ENCODE results near the gene IL32.

IL32 gene

DNA sequence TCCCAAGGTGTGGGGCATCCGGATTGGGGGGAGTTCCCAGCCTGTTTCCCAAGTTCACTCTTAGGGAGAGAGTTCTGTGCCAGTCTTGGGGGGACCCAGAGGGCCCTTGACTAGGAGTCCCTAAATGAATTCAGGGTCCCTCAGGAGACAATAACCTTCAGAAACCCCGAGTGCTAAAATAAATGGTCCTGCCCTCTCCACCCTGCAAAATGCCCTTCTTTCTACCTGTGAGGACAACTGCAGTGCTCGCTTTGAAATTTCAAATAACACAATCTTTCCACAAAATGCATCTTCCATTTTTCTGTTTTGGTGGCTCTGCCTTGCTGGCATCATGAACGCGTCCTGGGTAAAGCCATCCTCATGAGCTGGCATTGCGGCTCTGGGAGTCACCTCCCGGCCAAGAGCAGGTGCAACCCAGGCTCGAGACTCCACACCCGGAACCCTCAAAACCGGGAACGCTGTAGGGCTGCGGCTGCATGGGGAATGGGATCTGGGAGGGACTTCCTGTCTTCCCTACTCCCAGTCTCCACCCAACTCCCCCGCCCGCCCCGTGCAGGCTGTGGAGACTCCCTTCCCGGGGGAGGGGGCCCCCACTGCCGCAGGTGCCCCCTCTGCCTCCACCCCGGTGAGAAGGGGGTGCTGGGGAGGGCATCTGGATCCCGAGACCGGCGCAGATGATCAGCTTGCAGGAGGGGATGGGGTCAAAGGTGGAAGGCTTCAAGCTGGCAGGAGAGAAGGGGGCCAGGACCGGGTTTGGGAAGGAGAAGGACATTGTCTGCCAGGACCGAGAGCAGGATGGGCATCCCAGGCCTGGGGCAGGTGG, 46.8 kb downstream of the IL32 start, which contains the start of gene ZNF205 (continued):
- peak; percentile 88; the same call in 1 of the 2 replicates for TF ChIP-seq HIC1 (tag by site-specific recombination; IDR thresholded peaks at IDR 0.05)
- no peak for TF ChIP-seq ZNF274 (IDR thresholded peaks at IDR 0.05; ENCODE audit: low read length)
- no peak for TF ChIP-seq ZNF274 (tag by site-specific recombination; IDR thresholded peaks at IDR 0.05; ENCODE audit: borderline replicate concordance)
- no peak for TF ChIP-seq ZNF544 (tag by site-specific recombination; IDR thresholded peaks at IDR 0.05)
- TF ChIP-seq ZNF416 (tag by site-specific recombination; IDR thresholded peaks at IDR 0.05) = no peak
- TF ChIP-seq BCL11B (tag by site-specific recombination; IDR thresholded peaks at IDR 0.05; ENCODE audit: low read depth) = peak; percentile 74
- TF ChIP-seq TRIM28 (IDR thresholded peaks at IDR 0.05; ENCODE audit: borderline replicate concordance, low read length) = peak; percentile 55; the same call in 1 of the 2 replicates
- no peak for TF ChIP-seq ZNF664 (tag by site-specific recombination; IDR thresholded peaks at IDR 0.05)
- no peak for TF ChIP-seq GLI2 (tag by site-specific recombination; IDR thresholded peaks at IDR 0.05; ENCODE audit: borderline replicate concordance, low read depth)
- TF ChIP-seq ZNF704 (tag by site-specific recombination; IDR thresholded peaks at IDR 0.05) = no peak
- no peak for TF ChIP-seq ZNF16 (tag by site-specific recombination; IDR thresholded peaks at IDR 0.05; ENCODE audit: low read depth)
- no peak for TF ChIP-seq ZNF350 (tag by site-specific recombination; IDR thresholded peaks at IDR 0.05)
- TF ChIP-seq ZNF600 (tag by site-specific recombination; IDR thresholded peaks at IDR 0.05) = peak; percentile 93
- no peak for TF ChIP-seq ZNF202 (tag by site-specific recombination; IDR thresholded peaks at IDR 0.05; ENCODE audit: borderline replicate concordance)
- peak; percentile 24; the same call in 1 of the 2 replicates for TF ChIP-seq ZSCAN16 (tag by site-specific recombination; IDR thresholded peaks at IDR 0.05)
- TF ChIP-seq FEZF1 (tag by site-specific recombination; IDR thresholded peaks at IDR 0.05) = peak; percentile 34; the same call in 1 of the 2 replicates
- no peak for TF ChIP-seq TCF7L2 (IDR thresholded peaks at IDR 0.05; ENCODE audit: borderline replicate concordance, low read depth, low read length)
- TF ChIP-seq ZNF561 (tag by site-specific recombination; IDR thresholded peaks at IDR 0.05; ENCODE audit: borderline replicate concordance) = peak; percentile 85
- peak; percentile 89; the same call in 1 of the 2 replicates for TF ChIP-seq ZSCAN30 (tag by site-specific recombination; IDR thresholded peaks at IDR 0.05)
- TF ChIP-seq ZEB2 (tag by site-specific recombination; IDR thresholded peaks at IDR 0.05) = peak; percentile 83
- TF ChIP-seq MEIS1 (CRISPR knock-in tag; IDR thresholded peaks at IDR 0.05; ENCODE audit: borderline replicate concordance) = no peak
- TF ChIP-seq ZNF449 (tag by site-specific recombination; IDR thresholded peaks at IDR 0.05) = no peak
- no peak for TF ChIP-seq ZNF184 (tag by site-specific recombination; IDR thresholded peaks at IDR 0.05)
- no peak for TF ChIP-seq ZBTB1 (tag by site-specific recombination; IDR thresholded peaks at IDR 0.05)
- TF ChIP-seq ZNF157 (tag by site-specific recombination; IDR thresholded peaks at IDR 0.05) = no peak
- TF ChIP-seq ZNF777 (tag by site-specific recombination; IDR thresholded peaks at IDR 0.05; ENCODE audit: borderline replicate concordance) = no peak
- no peak for TF ChIP-seq ZNF701 (tag by site-specific recombination; IDR thresholded peaks at IDR 0.05)
- TF ChIP-seq ZNF518A (tag by site-specific recombination; conservative IDR thresholded peaks at IDR 0.05; ENCODE audit: low read depth) = peak; percentile 83
- TF ChIP-seq, protein P1, sequence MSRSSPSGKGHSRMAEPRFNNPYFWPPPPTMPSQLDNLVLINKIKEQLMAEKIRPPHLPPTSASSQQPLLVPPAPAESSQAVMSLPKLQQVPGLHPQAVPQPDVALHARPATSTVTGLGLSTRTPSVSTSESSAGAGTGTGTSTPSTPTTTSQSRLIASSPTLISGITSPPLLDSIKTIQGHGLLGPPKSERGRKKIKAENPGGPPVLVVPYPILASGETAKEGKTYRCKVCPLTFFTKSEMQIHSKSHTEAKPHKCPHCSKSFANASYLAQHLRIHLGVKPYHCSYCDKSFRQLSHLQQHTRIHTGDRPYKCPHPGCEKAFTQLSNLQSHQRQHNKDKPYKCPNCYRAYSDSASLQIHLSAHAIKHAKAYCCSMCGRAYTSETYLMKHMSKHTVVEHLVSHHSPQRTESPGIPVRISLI (tag by site-specific recombination; IDR thresholded peaks at IDR 0.05) = no peak
- TF ChIP-seq ZNF311 (tag by site-specific recombination; IDR thresholded peaks at IDR 0.05; ENCODE audit: borderline replicate concordance) = no peak

Measured in HEK293 (cell line).